Smooth muscle cell (in vitro differentiated cells): Measurements from ENCODE around the gene AKR1B15. TPM values are rescaled to one million over a fixed set of nuclear protein-coding genes. Genes with fewer than 3 reads are reported as not detected.

Experiments used
- DNase-seq: peaks from one replicate; lab custom pipeline; 2025; ENCODE audit not compliant: unreplicated experiment; lab: John Stamatoyannopoulos, UW
- H2AFZ ChIP-seq: fragments of 200-600 bp; sonication (generic); 2 replicates; pipeline ENCODE4 v1.6.0; 2016; ENCODE audit warnings: antibody characterized with exemption, low read depth, mild to moderate bottlenecking
- H3F3A ChIP-seq: fragments of 200-600 bp; sonication (generic); 2 replicates; pipeline ENCODE4 v1.6.0; 2017; ENCODE audit warnings: antibody characterized with exemption, low read depth
- H3K27ac ChIP-seq: fragments of 200-600 bp; sonication (generic); 2 replicates; pipeline ENCODE4 v1.5.1; 2016; ENCODE audit warnings: low read depth, mild to moderate bottlenecking
- H3K27me3 ChIP-seq: fragments of 200-600 bp; sonication (generic); 2 replicates; pipeline ENCODE4 v1.6.1; 2016; ENCODE audit warnings: low read depth, mild to moderate bottlenecking
- H3K36me3 ChIP-seq: fragments of 200-600 bp; sonication (generic); 2 replicates; pipeline ENCODE4 v1.5.1; 2016; ENCODE audit warnings: low read depth
- H3K4me1 ChIP-seq: fragments of 200-600 bp; sonication (generic); 2 replicates; pipeline ENCODE4 v1.5.1; 2016; ENCODE audit warnings: low read depth
- H3K4me2 ChIP-seq: fragments of 200-600 bp; sonication (generic); 2 replicates; pipeline ENCODE4 v1.6.0; 2016; ENCODE audit warnings: mild to moderate bottlenecking
- H3K4me3 ChIP-seq: fragments of 200-600 bp; sonication (generic); 2 replicates; pipeline ENCODE4 v1.5.1; 2016; ENCODE audit warnings: mild to moderate bottlenecking
- H3K79me2 ChIP-seq: fragments of 200-600 bp; sonication (generic); 2 replicates; pipeline ENCODE4 v1.6.0; 2016; ENCODE audit warnings: low read depth, mild to moderate bottlenecking
- H3K9ac ChIP-seq: fragments of 200-600 bp; sonication (generic); 2 replicates; pipeline ENCODE4 v1.6.0; 2016; ENCODE audit warnings: low read depth
- H3K9me3 ChIP-seq: fragments of 200-600 bp; sonication (generic); replicated peaks from 2 replicates; pipeline ENCODE4 v1.5.1; 2016; ENCODE audit warnings: low read depth
- H4K20me1 ChIP-seq: fragments of 200-600 bp; sonication (generic); 2 replicates; pipeline ENCODE4 v1.6.0; 2016; ENCODE audit warnings: low read depth
- CTCF ChIP-seq: fragments of 200-600 bp; sonication (generic); IDR thresholded peaks from 2 replicates; pipeline ENCODE4 v1.5.1; 2017; ENCODE audit warnings: borderline replicate concordance, mild to moderate bottlenecking, antibody characterized with exemption; ENCODE audit not compliant: insufficient read depth, poor library complexity, severe bottlenecking
- WGBS: methylation state at CpG from one replicate; pipeline ENCODE4 v1.1.7; 2016; ENCODE audit warnings: low lambda C conversion rate; 5-methylcytosine and 5-hydroxymethylcytosine counted together
- polyA plus RNA-seq: library from polyadenylated mRNA; unstranded; fragments of >200 nt; fragmentation: Nextera tagmentation; extraction: Ambion mirVana; gene quantifications from 2 replicates; pipeline ENCODE4 v1.2.1, GENCODE V29; 2016
- total RNA-seq: library from RNA; depleted of rRNA; stranded (reverse); fragments of >200 nt; gene quantifications from 2 replicates; pipeline ENCODE4 v1.2.3, GENCODE V29; 2014

AKR1B15 gene
- total and polyA plus RNA-seq, 2 experiments from 2014 or later: 0.43 to 0.81 TPM

- Histone ChIP-seq H3K79me2 (no peaks in the 10 kb centered on the region), H3K4me1 (no peaks in the 10 kb centered on the region), H3K27me3 (no peaks in the 10 kb centered on the region), H4K20me1 (no peaks in the 10 kb centered on the region), H3K36me3 (no peaks in the 10 kb centered on the region), H3K27ac (peak overlapping the region; percentile 51), H3K9me3 (no peaks in the 10 kb centered on the region), H3K4me3 (no peak overlapping the region), H3F3A (no peaks in the 10 kb centered on the region), H2AFZ (no peak overlapping the region), H3K9ac (no peak overlapping the region), H3K4me2 (no peak overlapping the region)
- 70% methylated on average over 1 of the region's 1 CpG for WGBS
- DNase-seq: no peak
- TF ChIP-seq CTCF: no peak
These were observed 36.6 kb upstream of the AKR1B15 start for GRCh38 chr7:134512271-134512670.

- H3K4me3 ChIP-seq: no peak overlapping the region
- H3K4me2 ChIP-seq: no peak overlapping the region
- no peaks in the 10 kb centered on the region for H3K9me3 ChIP-seq
- peak; percentile 66 for TF ChIP-seq CTCF
- H3F3A ChIP-seq: no peaks in the 10 kb centered on the region
- no peak for DNase-seq
- no peak overlapping the region for H3K27ac ChIP-seq
- no peak overlapping the region for H2AFZ ChIP-seq
- H4K20me1 ChIP-seq: no peaks in the 10 kb centered on the region
- H3K36me3 ChIP-seq: no peaks in the 10 kb centered on the region
- no peaks in the 10 kb centered on the region for H3K4me1 ChIP-seq
- WGBS: 46% methylated on average over 9 of the region's 9 CpGs
- no peak overlapping the region for H3K9ac ChIP-seq
- no peaks in the 10 kb centered on the region for H3K79me2 ChIP-seq
- H3K27me3 ChIP-seq: no peaks in the 10 kb centered on the region
These were observed 35.6 kb upstream of the AKR1B15 start for GRCh38 chr7:134513169-134513752.

- H2AFZ ChIP-seq: no peak overlapping the region
- H4K20me1 ChIP-seq: no peaks in the 10 kb centered on the region
- no peaks in the 10 kb centered on the region for H3F3A ChIP-seq
- no peak overlapping the region for H3K4me3 ChIP-seq
- no peak overlapping the region for H3K9ac ChIP-seq
- H3K9me3 ChIP-seq: no peaks in the 10 kb centered on the region
- no peak overlapping the region for H3K27ac ChIP-seq
- H3K27me3 ChIP-seq: no peaks in the 10 kb centered on the region
- H3K36me3 ChIP-seq: no peaks in the 10 kb centered on the region
- 53% methylated on average over 1 of the region's 1 CpG for WGBS
- H3K4me2 ChIP-seq: no peak overlapping the region
- no peaks in the 10 kb centered on the region for H3K4me1 ChIP-seq
- TF ChIP-seq CTCF: no peak
- no peaks in the 10 kb centered on the region for H3K79me2 ChIP-seq
- DNase-seq: no peak
These were observed 34.8 kb upstream of the AKR1B15 start for GRCh38 chr7:134514106-134514505.

- Histone ChIP-seq H2AFZ (no peak overlapping the region), H3K27ac (no peak overlapping the region), H3K9ac (no peak overlapping the region), H3K4me3 (no peak overlapping the region), H3F3A (no peaks in the 10 kb centered on the region), H3K79me2 (no peaks in the 10 kb centered on the region), H3K9me3 (no peaks in the 10 kb centered on the region), H3K27me3 (no peaks in the 10 kb centered on the region), H4K20me1 (no peaks in the 10 kb centered on the region), H3K4me2 (no peak overlapping the region), H3K36me3 (no peaks in the 10 kb centered on the region), H3K4me1 (no peaks in the 10 kb centered on the region)
- TF ChIP-seq CTCF: peak; percentile 86
- WGBS: 4% methylated on average over 4 of the region's 4 CpGs
- DNase-seq: no peak
These were observed 34.2 kb upstream of the AKR1B15 start for GRCh38 chr7:134514663-134515062.
